WTC11 (cell line): ENCODE results near the gene CRYBA2. TPM values are rescaled to one million over a fixed set of nuclear protein-coding genes. Genes with fewer than 3 reads are reported as not detected.

Source experiments
- ATAC-seq: fragments of 200-7000 bp; cut with Tn5 transposase; 2 replicates; pipeline ENCODE4 v1.10.0; 2021; ENCODE audit warnings: mild to moderate bottlenecking, moderate library complexity
- CTCF ChIA-PET: fragments of 300-600 bp; sonication (Branson Sonifier 250); formaldehyde crosslinking; loops from one replicate; lab custom pipeline; 2021; ENCODE audit warnings: antibody characterized with exemption; lab: Charles Lee
- POLR2A ChIA-PET: fragments of 350-600 bp; sonication (Branson Sonifier 250); formaldehyde crosslinking; loops from one replicate; lab custom pipeline; 2021; ENCODE audit warnings: antibody characterized with exemption; lab: Charles Lee
- DNase-seq: peaks from one replicate; pipeline ENCODE4 v3.0.0; 2021; ENCODE audit warnings: low spot score
- H3K27ac Mint-ChIP-seq: 2 replicates; pipeline ENCODE4 v1.8.0; 2021; ENCODE audit warnings: mixed read lengths
- H3K27me3 Mint-ChIP-seq: 2 replicates; pipeline ENCODE4 v1.8.0; 2021; ENCODE audit warnings: low read depth, mild to moderate bottlenecking, moderate library complexity, mixed read lengths
- H3K36me3 Mint-ChIP-seq: 2 replicates; pipeline ENCODE4 v1.8.0; 2021; ENCODE audit warnings: mixed read lengths
- H3K4me1 Mint-ChIP-seq: 2 replicates; pipeline ENCODE4 v1.8.0; 2022; ENCODE audit warnings: mixed read lengths
- H3K4me3 Mint-ChIP-seq: 2 replicates; pipeline ENCODE4 v1.8.0; 2021; ENCODE audit warnings: mild to moderate bottlenecking, moderate library complexity, mixed read lengths
- H3K9me3 Mint-ChIP-seq: 2 replicates; pipeline ENCODE4 v1.8.0; 2021; ENCODE audit warnings: mixed read lengths
- CBFB ChIP-seq: sonication (generic); formaldehyde crosslinking; IDR thresholded peaks from 2 replicates; pipeline ENCODE4 v1.8.1; 2022; ENCODE audit warnings: mild to moderate bottlenecking, low read depth, missing genetic modification reagents
- ETV6 ChIP-seq: sonication (generic); formaldehyde crosslinking; IDR thresholded peaks from 2 replicates; pipeline ENCODE4 v1.8.1; 2022; ENCODE audit warnings: mild to moderate bottlenecking, missing genetic modification reagents
- FOXJ3 ChIP-seq: sonication (generic); formaldehyde crosslinking; IDR thresholded peaks from 2 replicates; pipeline ENCODE4 v1.9.0; 2021; ENCODE audit warnings: missing genetic modification reagents, mild to moderate bottlenecking, borderline replicate concordance
- IRF1 ChIP-seq: sonication (generic); formaldehyde crosslinking; IDR thresholded peaks from 2 replicates; pipeline ENCODE4 v1.8.0; 2023; ENCODE audit warnings: missing genetic modification reagents
- NFATC4 ChIP-seq: fragments of 250-450 bp; sonication (Bioruptor Pico); IDR thresholded peaks from 2 replicates; pipeline ENCODE4 v1.9.0; 2021; ENCODE audit warnings: mild to moderate bottlenecking
- NFE2L1 ChIP-seq: sonication (generic); formaldehyde crosslinking; IDR thresholded peaks from 2 replicates; pipeline ENCODE4 v1.8.1; 2023; ENCODE audit warnings: missing genetic modification reagents
- NR2C2 ChIP-seq: sonication (generic); formaldehyde crosslinking; IDR thresholded peaks from 2 replicates; pipeline ENCODE4 v1.8.0; 2022; ENCODE audit warnings: mild to moderate bottlenecking, missing genetic modification reagents
- RORB ChIP-seq: fragments of 250-450 bp; sonication (Bioruptor Pico); IDR thresholded peaks from 2 replicates; pipeline ENCODE4 v1.9.0; 2021; ENCODE audit warnings: mild to moderate bottlenecking
- SMAD3 ChIP-seq: sonication (generic); formaldehyde crosslinking; IDR thresholded peaks from 2 replicates; pipeline ENCODE4 v1.8.0; 2022; ENCODE audit warnings: missing genetic modification reagents, mild to moderate bottlenecking, borderline replicate concordance
- STAT6 ChIP-seq: sonication (generic); formaldehyde crosslinking; conservative IDR thresholded peaks from 2 replicates; pipeline ENCODE4 v1.8.1; 2023; ENCODE audit warnings: mild to moderate bottlenecking, low read depth, missing genetic modification reagents, moderate library complexity
- ZBTB43 ChIP-seq: sonication (generic); formaldehyde crosslinking; IDR thresholded peaks from 2 replicates; pipeline ENCODE4 v1.8.1; 2023; ENCODE audit warnings: mild to moderate bottlenecking, missing genetic modification reagents
- ZNF138 ChIP-seq: sonication (generic); formaldehyde crosslinking; conservative IDR thresholded peaks from 2 replicates; pipeline ENCODE4 v1.8.1; 2022; ENCODE audit warnings: mild to moderate bottlenecking, moderate library complexity, missing genetic modification reagents
- ZNF219 ChIP-seq: sonication (generic); formaldehyde crosslinking; IDR thresholded peaks from 2 replicates; pipeline ENCODE4 v1.8.0; 2023; ENCODE audit warnings: missing genetic modification reagents, mild to moderate bottlenecking, borderline replicate concordance
- ZNF263 ChIP-seq: sonication (generic); formaldehyde crosslinking; IDR thresholded peaks from 2 replicates; pipeline ENCODE4 v1.8.1; 2022; ENCODE audit warnings: low read depth, mild to moderate bottlenecking, moderate library complexity, missing genetic modification reagents
- ZNF512 ChIP-seq: sonication (generic); formaldehyde crosslinking; IDR thresholded peaks from 2 replicates; pipeline ENCODE4 v1.8.1; 2022; ENCODE audit warnings: missing genetic modification reagents, borderline replicate concordance
- ZNF671 ChIP-seq: fragments of 250-450 bp; sonication (Bioruptor Pico); IDR thresholded peaks from 2 replicates; pipeline ENCODE4 v1.8.0; 2021; ENCODE audit warnings: mild to moderate bottlenecking
- total RNA-seq: library from RNA; stranded (reverse); gene quantifications from 3 replicates; pipeline ENCODE4 v1.2.3, GENCODE V29; 2021

Gene CRYBA2
- total RNA-seq, 1 experiment from 2014 or later = not detected

GRCh38 chr2:218983263-218983933 lies 9.8 kb downstream of the CRYBA2 start:
- Mint-ChIP-seq H3K4me1 (peaks cover 29% of the 10 kb centered on the region), H3K36me3 (no peaks in the 10 kb centered on the region), H3K27ac (no peak overlapping the region), H3K27me3 (peaks cover 98% of the 10 kb centered on the region), H3K9me3 (no peaks in the 10 kb centered on the region), H3K4me3 (0 out of 2 replicates have a peak overlapping the region, but pooled peaks have one; percentile 46)
- ChIA-PET POLR2A (no interaction called here), CTCF (interaction anchor here (0.7 to 5.7 kb wide), 9 partner anchors 12 to 107 kb away, joined by 3 to 158 read pairs (median 6); partner anchors contain the start of genes CDK5R2, CRYBA2 and IHH)
- no peak for ATAC-seq
- TF ChIP-seq ZBTB43 (CRISPR knock-in tag) = no peak
- DNase-seq = no peak

GRCh38 chr2:218982586-218983262 lies 10.5 kb downstream of the CRYBA2 start:
- POLR2A ChIA-PET = no interaction called here
- H3K36me3 Mint-ChIP-seq = no peaks in the 10 kb centered on the region
- DNase-seq = no peak

GRCh38 chr2:218981881-218982585 lies 11.2 kb downstream of the CRYBA2 start:
- no peak; the same call in 1 of the 2 replicates for ATAC-seq
- peaks cover 29% of the 10 kb centered on the region for H3K4me1 Mint-ChIP-seq
- H3K27me3 Mint-ChIP-seq = peaks cover 98% of the 10 kb centered on the region
- no peaks in the 10 kb centered on the region for H3K9me3 Mint-ChIP-seq
- no peak for TF ChIP-seq STAT6 (CRISPR knock-in tag)
- CTCF ChIA-PET = interaction anchor here (0.8 to 5.7 kb wide), 20 partner anchors 12 to 172 kb away, joined by 3 to 158 read pairs (median 7); partner anchors contain the start of genes CDK5R2, CRYBA2, IHH and WNT10A
- H3K27ac Mint-ChIP-seq = no peak overlapping the region
- DNase-seq = peak; percentile 55
- POLR2A ChIA-PET = interaction anchor here (0.5 kb wide), 1 partner anchor 1494 kb away, joined by 3 read pairs; no protein-coding TSS in a partner anchor
- H3K4me3 Mint-ChIP-seq = peak overlapping the region; percentile 31
- H3K36me3 Mint-ChIP-seq = no peaks in the 10 kb centered on the region

More at GRCh38 chr2:218982586-218983262, 10.5 kb downstream of the CRYBA2 start:
- H3K4me1 Mint-ChIP-seq = peaks cover 29% of the 10 kb centered on the region
- no peak overlapping the region for H3K27ac Mint-ChIP-seq
- ATAC-seq = no peak
- peak overlapping the region; percentile 31; the same call in 1 of the 2 replicates for H3K4me3 Mint-ChIP-seq
- CTCF ChIA-PET = interaction anchor here (0.9 to 5.7 kb wide), 11 partner anchors 12 to 129 kb away, joined by 3 to 158 read pairs (median 40); partner anchors contain the start of genes CDK5R2, CRYBA2, IHH and WNT10A
- no peaks in the 10 kb centered on the region for H3K9me3 Mint-ChIP-seq
- H3K27me3 Mint-ChIP-seq = peaks cover 98% of the 10 kb centered on the region
- TF ChIP-seq ZNF219 (CRISPR knock-in tag) (no peak), NR2C2 (CRISPR knock-in tag) (no peak), FOXJ3 (no peak), ZBTB43 (CRISPR knock-in tag) (no peak), ZNF671 (CRISPR knock-in tag) (no peak)

GRCh38 chr2:218981390-218981880 lies 11.8 kb downstream of the CRYBA2 start:
- Mint-ChIP-seq H3K27me3 (peaks cover 98% of the 10 kb centered on the region), H3K27ac (no peak overlapping the region), H3K4me1 (peaks cover 29% of the 10 kb centered on the region), H3K9me3 (no peaks in the 10 kb centered on the region), H3K36me3 (no peaks in the 10 kb centered on the region), H3K4me3 (peak overlapping the region; percentile 63)
- peak; percentile 2; the same call in 1 of the 2 replicates for ATAC-seq
- ChIA-PET CTCF (interaction anchor here (0.8 to 5.7 kb wide), 20 partner anchors 11 to 173 kb away, joined by 3 to 158 read pairs (median 13); partner anchors contain the start of genes CDK5R2, CRYBA2 and WNT10A), POLR2A (no interaction called here)
- DNase-seq = peak; percentile 44
- no peak for TF ChIP-seq IRF1 (CRISPR knock-in tag)
- no peak for TF ChIP-seq NFATC4
- no peak for TF ChIP-seq ZNF263 (CRISPR knock-in tag)
- TF ChIP-seq ZNF512 (CRISPR knock-in tag) = no peak
- TF ChIP-seq ETV6 (CRISPR knock-in tag) = no peak
- TF ChIP-seq ZNF138 = no peak
- TF ChIP-seq RORB (CRISPR knock-in tag) = no peak
- no peak for TF ChIP-seq NFE2L1
- TF ChIP-seq SMAD3 (CRISPR knock-in tag) = no peak
- TF ChIP-seq CBFB (CRISPR knock-in tag) = no peak
